NCI-H510A (cell line): Measurements from ENCODE around the gene PAX5.

Experiments used
- DNase-seq: peaks from one replicate; lab custom pipeline; 2025; lab: John Stamatoyannopoulos, UW

PAX5 gene

GRCh38 chr9:37037503-37038301, 3.6 kb upstream of the PAX5 start:
- no peak for DNase-seq

DNA sequence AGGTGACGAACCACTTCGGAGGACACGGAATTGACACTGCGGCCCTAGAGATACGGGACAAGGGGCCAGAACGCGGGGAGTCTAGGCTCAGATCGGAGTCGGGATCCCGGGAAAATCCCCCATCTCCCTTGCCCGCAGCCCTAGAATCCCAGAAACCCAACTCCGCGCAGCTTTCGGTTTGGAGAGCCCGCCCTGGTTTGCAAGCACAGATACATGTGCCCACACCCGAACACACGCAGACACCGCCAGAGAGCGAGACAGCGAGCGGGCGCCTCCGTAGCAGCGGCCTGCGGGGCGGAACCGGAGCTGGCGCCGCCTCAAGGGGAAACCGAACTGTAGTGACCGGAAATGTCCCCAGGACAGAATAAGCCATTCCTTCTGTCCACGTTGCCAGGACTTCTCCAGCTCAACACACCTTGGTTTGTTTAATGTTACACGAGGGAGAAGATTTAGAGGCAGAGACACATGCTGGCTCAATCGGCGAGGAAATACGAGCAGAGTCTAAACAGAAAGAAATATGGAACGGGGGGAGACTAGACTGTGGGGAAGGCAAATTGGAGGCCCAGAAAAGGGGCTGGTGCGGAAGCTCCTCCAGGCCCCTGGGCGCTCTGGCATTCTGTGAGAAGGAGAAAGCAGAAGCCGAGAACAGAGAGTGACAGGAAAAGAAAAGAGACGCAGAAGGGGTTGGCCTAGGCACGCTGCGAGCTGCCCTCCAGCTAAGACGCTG, 2.9 kb upstream of the PAX5 start:
- DNase-seq = peak; percentile 21

- no peak for DNase-seq
These were observed 2.3 kb upstream of the PAX5 start for GRCh38 chr9:37036371-37036775.

GRCh38 chr9:37035648-37036370, 1.7 kb upstream of the PAX5 start:
- peak; percentile 18 for DNase-seq

DNA sequence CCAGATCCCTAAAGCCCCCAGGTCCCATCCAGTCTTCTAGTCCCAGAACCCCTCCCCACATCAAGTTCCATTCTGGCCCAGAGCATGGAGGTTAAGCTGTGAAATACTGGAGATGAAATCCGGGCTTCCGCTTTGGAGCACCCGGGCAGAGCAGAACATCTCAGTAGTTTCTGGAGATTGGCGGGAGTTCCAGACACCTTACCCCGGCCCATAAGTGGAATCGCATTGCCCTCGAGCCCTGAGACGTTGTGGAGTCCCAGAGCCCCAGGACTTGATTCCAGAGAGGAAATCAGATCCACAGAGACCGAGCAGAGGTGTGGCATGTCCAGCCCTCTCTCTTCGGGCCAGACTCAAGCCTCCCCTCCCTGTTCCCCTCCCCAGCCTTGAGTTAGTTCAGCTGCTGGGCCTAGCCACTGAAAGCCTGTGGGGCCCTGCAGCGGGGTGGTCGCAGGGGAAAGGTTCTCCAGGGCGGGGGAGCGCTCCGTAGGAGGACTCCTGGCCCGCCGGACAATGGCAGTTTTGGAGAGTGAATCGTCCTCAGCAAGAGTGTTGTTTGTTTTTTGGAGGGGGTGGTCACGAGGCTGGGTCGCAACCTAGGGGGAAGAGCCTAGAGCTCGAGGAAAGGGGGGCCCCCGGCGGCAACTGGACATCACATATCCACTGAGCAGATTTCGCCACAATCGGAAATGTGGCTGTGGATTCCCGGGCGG, 1.0 kb upstream of the PAX5 start:
- DNase-seq = no peak

- DNase-seq = peak; percentile 45
These were observed 353 bp upstream of the PAX5 start for GRCh38 chr9:37034305-37034937.

DNA sequence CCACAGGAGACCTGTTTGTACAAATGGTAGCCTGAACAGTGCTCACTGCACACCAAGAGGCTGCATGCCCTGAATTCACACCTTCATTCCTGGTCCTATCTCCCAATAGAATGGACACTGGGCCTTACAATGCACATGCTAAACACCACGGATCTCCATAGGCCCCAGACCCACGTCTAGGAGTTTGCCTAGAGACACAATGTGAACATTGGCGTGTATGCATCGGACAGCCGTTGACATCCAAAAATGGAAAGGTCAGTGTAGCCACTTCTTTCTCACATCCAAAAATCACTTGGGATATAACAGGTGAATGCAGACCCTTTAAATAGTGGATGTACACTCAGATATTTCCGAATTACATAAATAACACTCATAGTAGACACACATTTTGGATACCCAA, 927 bp downstream of the PAX5 start:
- DNase-seq = no peak

- DNase-seq = no peak
These were observed 1.4 kb downstream of the PAX5 start for GRCh38 chr9:37032713-37033112.

- DNase-seq = no peak
These were observed 2.2 kb downstream of the PAX5 start for GRCh38 chr9:37031902-37032301.

DNA sequence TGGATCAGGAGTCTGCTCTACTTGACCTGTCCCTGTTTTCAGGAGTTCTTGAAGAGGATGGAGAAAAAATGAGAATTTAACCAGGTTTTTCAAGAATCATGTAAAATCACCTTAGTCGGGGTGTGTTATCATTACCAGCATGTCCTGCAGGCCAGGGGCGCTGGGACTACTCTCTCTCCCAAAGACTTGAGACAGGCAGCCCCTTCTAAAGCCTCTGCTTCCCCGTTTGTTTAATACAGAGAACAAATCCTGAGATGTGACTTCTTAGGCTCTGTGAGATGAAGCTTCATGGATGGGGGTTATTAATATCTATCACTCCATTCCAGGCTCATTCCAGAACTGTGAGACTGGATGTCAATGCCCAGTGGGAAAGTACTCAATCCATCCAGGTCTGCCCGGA, 3.0 kb downstream of the PAX5 start:
- DNase-seq = no peak

DNA sequence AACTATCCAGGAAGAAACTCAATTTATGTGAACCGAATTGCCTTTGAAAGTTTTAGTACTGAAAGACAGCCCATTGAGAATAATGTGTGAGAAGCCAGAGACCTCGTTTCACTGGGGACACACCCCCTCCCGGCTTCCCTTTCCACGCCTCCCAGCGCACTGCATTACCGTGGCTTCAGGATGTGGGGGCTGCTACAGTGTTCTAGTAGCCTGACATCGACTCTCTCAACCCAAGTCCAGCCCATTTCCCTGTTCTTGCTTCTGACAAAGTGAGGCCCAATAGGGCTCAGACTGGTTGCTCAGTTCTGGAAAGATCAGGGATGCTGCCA, 3.5 kb downstream of the PAX5 start:
- DNase-seq = no peak

GRCh38 chr9:37029776-37030610, 4.1 kb downstream of the PAX5 start:
- no peak for DNase-seq

DNA sequence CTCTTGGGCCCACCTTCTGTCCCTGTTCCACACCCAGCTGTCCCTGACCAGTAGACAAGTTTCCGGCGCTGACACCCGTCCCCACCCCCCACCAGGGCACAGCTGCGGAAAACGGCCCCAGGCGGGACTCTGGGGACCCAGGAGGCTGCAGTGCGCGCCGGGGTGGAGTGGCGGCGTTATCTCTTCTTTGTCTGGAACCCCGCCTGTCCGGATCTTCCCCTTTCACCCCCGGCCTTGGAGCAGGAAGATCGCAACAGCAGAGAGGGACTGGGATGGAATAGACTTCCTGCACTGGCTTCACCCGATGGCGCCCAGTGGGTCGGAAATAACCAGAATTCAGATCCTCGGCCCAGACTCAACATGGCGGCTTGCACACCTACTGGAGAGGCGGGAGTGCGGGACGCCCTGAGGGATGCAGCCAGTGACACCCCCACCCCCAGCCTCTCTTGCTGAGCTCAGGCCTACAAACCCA, 4.7 kb downstream of the PAX5 start:
- no peak for DNase-seq

GRCh38 chr9:37028420-37029031, 5.5 kb downstream of the PAX5 start:
- DNase-seq = no peak

GRCh38 chr9:37027582-37028419, 6.3 kb downstream of the PAX5 start:
- DNase-seq = peak; percentile 90

DNA sequence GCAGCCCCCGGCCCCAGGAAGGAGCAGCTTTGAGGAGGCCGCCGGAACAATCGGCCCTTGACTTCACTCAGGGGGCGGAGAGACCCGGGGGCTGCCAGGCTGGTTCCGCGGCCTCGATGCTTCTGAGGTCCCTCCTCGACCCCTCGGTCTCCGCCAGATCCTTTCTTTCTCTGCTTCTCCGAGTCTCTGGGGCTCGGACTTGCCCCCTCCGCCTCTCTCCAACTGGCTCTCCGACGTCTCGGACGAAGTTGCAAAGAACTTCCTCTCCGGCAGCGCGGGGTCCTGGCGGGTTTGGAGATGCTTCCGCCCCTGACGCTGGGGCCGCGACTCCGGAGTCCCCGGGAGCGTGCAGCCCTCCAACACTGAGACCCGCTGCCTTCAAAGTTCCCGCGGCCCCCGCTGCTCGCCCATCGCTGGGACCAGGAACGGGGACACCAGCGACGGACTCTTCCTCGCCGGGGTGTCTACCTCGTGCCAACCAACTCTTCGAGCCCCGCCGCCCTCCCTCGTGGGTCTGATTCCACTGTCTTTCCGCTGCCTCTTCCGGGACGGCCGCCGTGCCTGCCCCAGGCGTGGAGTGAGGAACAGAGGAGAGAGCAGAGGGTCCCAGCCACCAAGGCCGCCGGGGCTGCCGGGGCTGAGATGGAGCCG, 7.0 kb downstream of the PAX5 start:
- DNase-seq = no peak

GRCh38 chr9:37026113-37026930, 7.7 kb downstream of the PAX5 start:
- no peak for DNase-seq

DNA sequence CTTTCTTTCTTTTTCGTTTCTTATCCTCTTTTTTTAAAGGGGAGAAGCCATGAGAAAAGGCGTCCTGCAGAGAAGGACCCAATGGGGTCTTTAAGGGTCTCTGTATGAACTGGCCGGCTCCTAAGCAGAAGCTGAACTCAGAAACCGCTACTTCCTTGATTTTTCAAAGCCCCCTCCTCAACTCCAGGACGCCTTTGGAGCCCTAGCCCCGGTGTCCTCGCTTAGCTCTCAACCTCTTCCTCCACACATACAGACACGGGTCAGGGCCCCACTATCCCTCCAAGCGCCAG, 8.3 kb downstream of the PAX5 start:
- no peak for DNase-seq
